ENCODE data around the gene PPP2R2D.

- TF ChIP-seq CTCF (IDR thresholded peaks at IDR 0.05 in 4 of 5, conservative IDR thresholded peaks at IDR 0.05 in 1 of 5), result no peak
- TF ChIP-seq POLR2A (IDR thresholded peaks at IDR 0.05), result no peak
Observed at GRCh38 chr10:131944976-131945695, 44.3 kb downstream of the PPP2R2D start.

All from gastrocnemius medialis (tissue), 4 donors.